Stimulated activated naive CD4-positive, alpha-beta T cell (primary cell): Measurements from ENCODE around the gene CSF2.
"Not testable (repeated sequence)": the region's sequence is repeated elsewhere in the genome, so short reads cannot be mapped to it uniquely, and the experiment has no call there.

Source experiments
- DNase-seq, 6 experiments: peaks; one replicate each; lab custom pipeline; 2025; lab: John Stamatoyannopoulos, UW

CSF2 gene

DNA sequence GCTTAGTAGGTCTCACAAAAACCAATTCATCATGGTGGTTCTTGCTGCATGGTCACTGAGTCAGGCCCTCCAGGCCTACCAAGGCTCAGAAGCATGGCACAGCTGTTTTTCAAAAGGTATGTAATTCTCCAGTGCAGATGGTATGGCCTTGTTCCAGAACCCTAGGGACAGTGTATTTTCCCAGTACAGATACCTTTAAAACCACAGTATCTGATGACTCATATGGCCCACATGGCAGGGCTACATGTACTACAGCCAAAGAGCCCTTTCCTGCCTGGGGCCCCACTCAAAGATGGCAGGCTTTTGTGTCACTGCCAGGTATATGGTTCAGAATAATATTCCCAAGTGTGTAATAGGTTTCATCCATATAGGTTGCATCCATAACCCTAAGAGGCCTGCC lies 16.5 kb downstream of the CSF2 start:
- DNase-seq = no peak

DNA sequence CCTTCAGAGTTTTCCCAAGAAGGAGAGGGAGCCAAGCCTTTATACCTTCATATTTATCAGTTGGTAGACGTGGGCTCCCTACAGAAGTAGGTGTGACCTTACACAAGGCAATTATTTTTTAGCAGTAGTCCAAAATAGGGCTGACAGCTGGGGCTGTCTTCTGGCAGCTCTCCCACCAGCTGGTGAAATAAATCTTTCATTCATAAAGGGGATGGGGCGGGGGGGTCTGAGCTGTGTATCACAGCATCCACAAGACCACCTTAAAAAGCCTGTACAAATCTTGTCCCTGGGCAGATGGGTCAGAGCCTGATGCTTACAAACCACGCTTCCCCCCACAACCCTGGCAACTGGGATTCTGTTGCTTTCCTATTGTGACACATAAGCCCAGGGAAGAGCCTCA lies 19.7 kb downstream of the CSF2 start:
- no peak for DNase-seq

- DNase-seq = no peak
These were observed 20.9 kb downstream of the CSF2 start for GRCh38 chr5:132094393-132095076.

DNA sequence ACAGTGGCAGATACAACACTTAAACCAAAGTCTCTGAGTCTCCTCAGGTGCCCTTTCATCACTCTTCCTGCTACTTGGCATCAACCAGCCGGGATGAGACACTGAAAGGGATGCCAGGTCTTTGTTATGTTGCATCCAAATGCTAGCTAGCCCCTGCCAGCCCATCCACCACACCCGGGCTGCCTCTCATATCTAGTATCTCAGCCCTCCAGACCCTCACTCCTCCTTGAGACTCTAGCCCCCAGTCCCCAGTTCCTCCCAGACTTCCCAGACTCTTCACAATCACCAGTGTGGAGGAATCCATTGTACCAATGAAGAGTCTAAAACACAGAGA lies 21.5 kb downstream of the CSF2 start:
- no peak for DNase-seq

DNA sequence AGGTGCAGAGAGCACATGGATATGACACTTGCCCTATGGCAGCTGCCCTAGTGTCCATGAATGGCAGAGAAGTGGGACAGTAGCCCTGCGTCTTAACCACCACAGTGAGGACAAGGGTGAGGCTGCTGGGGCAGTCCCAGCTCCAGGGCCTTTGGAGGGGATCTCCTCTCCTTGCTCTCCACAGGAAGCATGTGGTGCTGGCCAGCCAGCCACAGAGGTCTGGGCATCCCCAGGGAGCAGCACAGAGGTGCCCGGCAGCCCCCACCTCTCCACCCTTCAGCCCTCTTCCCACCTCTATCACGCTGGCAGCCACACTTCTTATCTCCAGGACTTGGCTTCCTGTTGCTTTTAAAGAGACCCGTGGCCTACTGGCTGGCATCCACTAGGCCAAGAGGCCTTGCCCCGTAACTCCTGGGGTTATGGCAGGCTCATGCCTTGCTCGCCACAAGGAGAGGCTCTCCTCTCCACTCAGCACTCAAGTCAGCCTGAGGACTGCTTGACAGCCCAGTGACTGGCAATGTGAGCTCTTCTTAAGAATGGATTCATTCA lies 21.9 kb downstream of the CSF2 start:
- DNase-seq = no peak

DNA sequence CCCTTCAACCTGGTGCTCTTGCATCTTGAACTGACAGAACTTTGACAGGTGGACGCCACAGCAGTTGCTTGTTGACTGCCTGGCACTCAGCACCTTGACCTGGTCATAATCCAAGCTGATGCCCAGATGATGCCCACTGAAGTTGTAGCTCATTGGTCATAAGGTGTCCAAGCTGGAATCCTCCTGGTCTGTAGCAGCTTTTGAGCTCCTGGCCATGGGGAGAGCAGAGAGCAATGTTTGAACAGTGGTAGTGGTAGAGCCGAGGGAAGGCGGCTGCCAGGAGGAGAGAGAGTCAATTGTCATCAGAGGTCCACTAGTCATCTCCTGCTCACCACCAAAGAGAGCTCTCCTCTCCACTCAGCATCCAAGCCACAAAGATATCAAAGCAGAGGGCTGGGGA lies 23.3 kb downstream of the CSF2 start:
- DNase-seq = no peak

DNA sequence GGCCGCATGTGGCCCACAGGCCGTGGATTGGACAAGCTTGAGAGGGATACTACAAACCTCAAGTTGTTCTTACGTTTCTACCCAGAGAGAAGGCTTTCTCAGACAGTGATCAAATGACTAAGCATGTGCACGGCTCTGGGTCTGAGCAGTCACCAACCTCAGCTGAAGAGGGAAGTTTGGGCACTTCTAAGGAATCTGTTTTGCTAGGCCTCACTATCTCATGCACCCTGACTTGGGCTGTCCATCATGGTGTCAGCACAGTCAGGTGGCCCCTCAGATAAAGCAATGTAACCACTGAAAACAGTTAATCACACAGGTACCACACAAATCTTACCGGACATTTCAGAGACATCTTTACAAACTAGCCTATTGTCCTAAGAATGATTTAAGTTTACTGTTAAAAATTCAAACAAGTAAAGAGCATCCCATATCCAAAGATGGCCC lies 24.6 kb downstream of the CSF2 start:
- DNase-seq = no peak

GRCh38 chr5:132098621-132099020 lies 25.0 kb downstream of the CSF2 start:
- DNase-seq = no peak

- DNase-seq = no peak
These were observed 25.6 kb downstream of the CSF2 start for GRCh38 chr5:132099076-132099748.

- no peak for DNase-seq
These were observed 26.3 kb downstream of the CSF2 start for GRCh38 chr5:132099905-132100304.

DNA sequence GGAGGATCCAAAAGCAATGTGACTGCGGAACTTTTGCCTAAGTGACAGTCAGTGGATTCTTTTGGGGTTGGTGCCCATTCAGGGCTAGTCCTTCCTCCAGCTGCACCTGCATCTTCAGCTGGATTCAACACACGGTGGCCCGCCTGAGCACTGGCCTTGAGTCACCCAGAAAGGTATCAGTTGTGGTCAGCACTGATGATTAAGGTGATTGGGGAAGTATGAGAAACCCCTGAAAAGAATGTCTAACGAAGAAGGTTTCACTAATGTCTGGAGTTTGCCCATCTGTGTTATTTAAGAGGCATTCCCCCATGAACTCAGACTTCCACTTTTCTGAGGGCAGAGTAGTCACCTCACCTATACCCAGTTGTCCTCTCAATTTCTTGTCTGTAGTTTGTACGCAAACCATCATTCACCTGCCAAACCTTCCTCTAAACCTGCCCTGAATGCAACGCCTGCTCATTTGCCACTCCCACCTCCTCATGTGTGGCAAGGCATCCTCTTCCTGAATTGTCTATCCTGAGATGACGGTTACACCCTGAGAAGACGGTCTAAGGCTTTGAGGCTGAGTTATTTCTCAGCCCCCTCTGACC lies 27.2 kb downstream of the CSF2 start:
- peak in 1 of 6 experiments; percentile 23 for DNase-seq

- DNase-seq = no peak
These were observed 27.8 kb downstream of the CSF2 start for GRCh38 chr5:132101385-132101880.

DNA sequence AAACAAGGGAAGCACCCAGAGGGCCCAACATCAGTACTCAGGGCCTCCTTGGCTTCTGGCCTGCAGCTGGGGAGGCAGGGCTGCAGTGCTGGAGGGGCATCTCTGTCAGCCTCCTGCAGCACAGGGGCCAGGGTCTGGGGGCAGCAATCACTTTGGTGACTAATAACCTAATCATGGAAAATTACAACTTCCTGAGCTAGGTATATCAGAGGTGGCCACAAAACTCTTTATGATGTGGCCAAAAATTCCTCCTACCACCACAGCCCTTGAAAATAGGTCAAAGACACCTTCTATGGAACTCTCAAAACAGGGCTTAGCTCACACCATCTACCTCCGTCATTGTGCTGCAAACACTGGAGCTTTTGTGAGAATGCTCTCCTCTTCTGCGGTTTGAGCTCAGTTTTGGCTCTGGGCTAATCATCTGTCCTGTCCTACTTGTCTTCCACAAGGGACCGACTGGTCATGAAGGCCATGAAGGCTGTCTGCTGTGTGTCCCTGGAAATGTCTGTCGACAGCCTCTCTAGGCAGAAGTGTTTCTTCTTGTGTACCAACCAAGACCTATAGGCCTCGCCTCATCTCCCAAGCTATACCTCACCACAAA lies 28.6 kb downstream of the CSF2 start:
- no peak for DNase-seq

GRCh38 chr5:132102944-132103331 lies 29.3 kb downstream of the CSF2 start:
- DNase-seq = no peak

GRCh38 chr5:132103332-132103951 lies 29.9 kb downstream of the CSF2 start:
- DNase-seq = peak; percentile 15 to 75 (median 51)

GRCh38 chr5:132103969-132104391 lies 30.4 kb downstream of the CSF2 start:
- no peak for DNase-seq

- DNase-seq = no peak
These were observed 31.0 kb downstream of the CSF2 start for GRCh38 chr5:132104556-132104955.

- DNase-seq = no peak
These were observed 32.1 kb downstream of the CSF2 start for GRCh38 chr5:132105688-132106087.

- not testable (repeated sequence) for DNase-seq
These were observed 34.9 kb downstream of the CSF2 start for GRCh38 chr5:132108495-132108894.

GRCh38 chr5:132108957-132109356 lies 35.4 kb downstream of the CSF2 start:
- not testable (repeated sequence) for DNase-seq

- DNase-seq = no peak
These were observed 36.0 kb downstream of the CSF2 start for GRCh38 chr5:132109494-132110053.

DNA sequence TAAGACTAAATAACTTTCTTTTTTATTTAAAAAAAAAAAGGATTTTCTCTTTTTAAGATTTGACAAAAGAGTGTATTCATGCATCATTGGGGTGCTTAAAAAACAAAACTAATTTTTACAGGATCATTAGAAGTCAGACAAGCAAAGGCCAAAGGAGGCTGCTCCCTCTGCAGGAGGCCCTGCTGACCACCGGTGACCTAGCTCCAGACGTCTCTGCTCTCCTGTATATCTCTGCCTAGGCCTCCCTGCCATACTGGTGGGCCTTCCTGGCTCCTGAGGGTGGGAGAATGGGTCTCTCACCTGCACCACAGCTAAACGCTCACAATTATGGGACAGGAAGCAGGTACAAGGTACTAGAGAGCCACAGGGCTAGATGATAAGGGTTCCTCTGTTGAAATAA lies 36.6 kb downstream of the CSF2 start:
- no peak for DNase-seq
